ENCODE measurements around the gene GMPR2. TPM values are rescaled to one million over a fixed set of nuclear protein-coding genes. Genes with fewer than 3 reads are reported as not detected.

GMPR2 gene
- total RNA-seq, 1 donor = 86.5 TPM

- Histone ChIP-seq H3K27me3 (ENCODE audit: insufficient read depth, low read length) (no peaks in the 10 kb centered on the region), H3K27ac (ENCODE audit: low read depth, low read length) (no peak overlapping the region), H3K4me1 (ENCODE audit: insufficient read depth, low read length) (no peaks in the 10 kb centered on the region), H3K79me2 (ENCODE audit: insufficient read depth, low read length) (no peaks in the 10 kb centered on the region), H3K36me3 (ENCODE audit: insufficient read depth, low read length) (peaks cover 32% of the 10 kb centered on the region), H2AFZ (ENCODE audit: low read length) (no peak overlapping the region), H4K20me1 (ENCODE audit: insufficient read depth, low read length) (no peaks in the 10 kb centered on the region), H3K4me3 (ENCODE audit: insufficient read depth, low read length) (no peak overlapping the region), H3K4me2 (ENCODE audit: insufficient read depth, low read length) (no peak overlapping the region), H3K9me3 (ENCODE audit: low read depth, low read length) (no peaks in the 10 kb centered on the region)
- no peak for TF ChIP-seq CTCF (IDR thresholded peaks at IDR 0.05; ENCODE audit: extremely low read depth, low read depth, low read length)
- DNase-seq (ENCODE audit: insufficient read length, low spot score, missing footprints) = no peak
Observed at GRCh38 chr14:24264298-24264697, 31.6 kb downstream of the GMPR2 start.

- TF ChIP-seq CTCF (IDR thresholded peaks at IDR 0.05; ENCODE audit: extremely low read depth, low read depth, low read length) = no peak
- Histone ChIP-seq H3K27ac (ENCODE audit: low read depth, low read length) (no peak overlapping the region), H3K4me2 (ENCODE audit: insufficient read depth, low read length) (no peak overlapping the region), H3K4me3 (ENCODE audit: insufficient read depth, low read length) (no peak overlapping the region), H4K20me1 (ENCODE audit: insufficient read depth, low read length) (no peaks in the 10 kb centered on the region), H2AFZ (ENCODE audit: low read length) (no peak overlapping the region), H3K9me3 (ENCODE audit: low read depth, low read length) (no peaks in the 10 kb centered on the region), H3K4me1 (ENCODE audit: insufficient read depth, low read length) (peaks cover under 1% of the 10 kb centered on the region), H3K36me3 (ENCODE audit: insufficient read depth, low read length) (peaks cover 38% of the 10 kb centered on the region), H3K27me3 (ENCODE audit: insufficient read depth, low read length) (no peaks in the 10 kb centered on the region), H3K79me2 (ENCODE audit: insufficient read depth, low read length) (peaks cover 5% of the 10 kb centered on the region)
- no peak for DNase-seq (ENCODE audit: insufficient read length, low spot score, missing footprints)
Observed at GRCh38 chr14:24266344-24267244, 33.9 kb downstream of the GMPR2 start.

- no peak for DNase-seq (ENCODE audit: insufficient read length, low spot score, missing footprints)
- Histone ChIP-seq H3K4me3 (ENCODE audit: insufficient read depth, low read length) (no peak overlapping the region), H3K27ac (ENCODE audit: low read depth, low read length) (no peak overlapping the region), H3K79me2 (ENCODE audit: insufficient read depth, low read length) (peaks cover 7% of the 10 kb centered on the region), H3K4me1 (ENCODE audit: insufficient read depth, low read length) (peaks cover 6% of the 10 kb centered on the region), H3K27me3 (ENCODE audit: insufficient read depth, low read length) (no peaks in the 10 kb centered on the region), H3K36me3 (ENCODE audit: insufficient read depth, low read length) (peaks cover 38% of the 10 kb centered on the region), H3K9me3 (ENCODE audit: low read depth, low read length) (no peaks in the 10 kb centered on the region), H3K4me2 (ENCODE audit: insufficient read depth, low read length) (no peak overlapping the region), H4K20me1 (ENCODE audit: insufficient read depth, low read length) (no peaks in the 10 kb centered on the region), H2AFZ (ENCODE audit: low read length) (no peak overlapping the region)
- no peak for TF ChIP-seq CTCF (IDR thresholded peaks at IDR 0.05; ENCODE audit: extremely low read depth, low read depth, low read length)
Observed at GRCh38 chr14:24267516-24267915, 34.8 kb downstream of the GMPR2 start.

- Histone ChIP-seq H3K36me3 (ENCODE audit: insufficient read depth, low read length) (peaks cover 38% of the 10 kb centered on the region), H3K9me3 (ENCODE audit: low read depth, low read length) (no peaks in the 10 kb centered on the region), H4K20me1 (ENCODE audit: insufficient read depth, low read length) (no peaks in the 10 kb centered on the region), H3K27me3 (ENCODE audit: insufficient read depth, low read length) (no peaks in the 10 kb centered on the region), H3K4me3 (ENCODE audit: insufficient read depth, low read length) (no peak overlapping the region), H3K79me2 (ENCODE audit: insufficient read depth, low read length) (peaks cover 7% of the 10 kb centered on the region), H3K27ac (ENCODE audit: low read depth, low read length) (no peak overlapping the region), H3K4me1 (ENCODE audit: insufficient read depth, low read length) (peaks cover 6% of the 10 kb centered on the region), H2AFZ (ENCODE audit: low read length) (no peak overlapping the region), H3K4me2 (ENCODE audit: insufficient read depth, low read length) (no peak overlapping the region)
- DNase-seq (ENCODE audit: insufficient read length, low spot score, missing footprints) = no peak
- TF ChIP-seq CTCF (IDR thresholded peaks at IDR 0.05; ENCODE audit: extremely low read depth, low read depth, low read length) = no peak
Observed at GRCh38 chr14:24268225-24268624, 35.5 kb downstream of the GMPR2 start.

Measured in osteoblast (primary cell).